ENCODE measurements around the gene CHRDL1.

The CHRDL1 gene

GRCh38 chrX:110746014-110746413, 49.6 kb downstream of the CHRDL1 start:
- WGBS (ENCODE audit: insufficient coverage): 67% methylated on average over 2 of the region's 4 CpGs
- peaks cover 0 to 3% (median 0%) of the 10 kb centered on the region in 4 experiments for H3K4me1 ChIP-seq (ENCODE audit: control extremely low read depth in 1 of 4, control insufficient read depth in 4 of 4, insufficient read depth in 4 of 4, low read length in 3 of 4)
- POLR2A ChIA-PET: no interaction called here
- DNase-seq: no peak
- no peak overlapping the region for H3K27ac ChIP-seq (ENCODE audit: insufficient read depth in 1 of 2, low read depth in 1 of 2, low read length in 2 of 2, poor library complexity in 1 of 2, severe bottlenecking in 2 of 2)
- H3K36me3 ChIP-seq (ENCODE audit: control insufficient read depth in 4 of 4, insufficient read depth in 4 of 4, low read length in 3 of 4): no peaks in the 10 kb centered on the region
- H3K4me3 ChIP-seq (ENCODE audit: control insufficient read depth in 1 of 7, extremely low read depth in 1 of 7, insufficient read depth in 4 of 7, low read depth in 2 of 7, low read length in 6 of 7): no peak overlapping the region
- H3K9me3 ChIP-seq (ENCODE audit: control extremely low read depth in 1 of 5, control insufficient read depth in 4 of 5, insufficient read depth in 2 of 5, low read depth in 1 of 5, low read length in 4 of 5): no peaks in the 10 kb centered on the region
- H3K27me3 ChIP-seq (replicated peaks in 2 of 5; ENCODE audit: control insufficient read depth in 4 of 5, insufficient read depth in 5 of 5, low read length in 4 of 5): no peaks in the 10 kb centered on the region
- CTCF ChIA-PET: no interaction called here

GRCh38 chrX:110745288-110745687, 50.3 kb downstream of the CHRDL1 start:
- POLR2A ChIA-PET: no interaction called here
- no peak overlapping the region for H3K27ac ChIP-seq (ENCODE audit: insufficient read depth in 1 of 2, low read depth in 1 of 2, low read length in 2 of 2, poor library complexity in 1 of 2, severe bottlenecking in 2 of 2)
- H3K4me1 ChIP-seq (ENCODE audit: control extremely low read depth in 1 of 4, control insufficient read depth in 4 of 4, insufficient read depth in 4 of 4, low read length in 3 of 4): peaks cover 0 to 3% (median 0%) of the 10 kb centered on the region in 4 experiments
- DNase-seq: no peak
- H3K36me3 ChIP-seq (ENCODE audit: control insufficient read depth in 4 of 4, insufficient read depth in 4 of 4, low read length in 3 of 4): no peaks in the 10 kb centered on the region
- no peaks in the 10 kb centered on the region for H3K27me3 ChIP-seq (replicated peaks in 2 of 5; ENCODE audit: control insufficient read depth in 4 of 5, insufficient read depth in 5 of 5, low read length in 4 of 5)
- 33% methylated on average over 1 of the region's 2 CpGs for WGBS (ENCODE audit: insufficient coverage)
- no peaks in the 10 kb centered on the region for H3K9me3 ChIP-seq (ENCODE audit: control extremely low read depth in 1 of 5, control insufficient read depth in 4 of 5, insufficient read depth in 2 of 5, low read depth in 1 of 5, low read length in 4 of 5)
- CTCF ChIA-PET: no interaction called here
- no peak overlapping the region for H3K4me3 ChIP-seq (ENCODE audit: control insufficient read depth in 1 of 7, extremely low read depth in 1 of 7, insufficient read depth in 4 of 7, low read depth in 2 of 7, low read length in 6 of 7)

DNA sequence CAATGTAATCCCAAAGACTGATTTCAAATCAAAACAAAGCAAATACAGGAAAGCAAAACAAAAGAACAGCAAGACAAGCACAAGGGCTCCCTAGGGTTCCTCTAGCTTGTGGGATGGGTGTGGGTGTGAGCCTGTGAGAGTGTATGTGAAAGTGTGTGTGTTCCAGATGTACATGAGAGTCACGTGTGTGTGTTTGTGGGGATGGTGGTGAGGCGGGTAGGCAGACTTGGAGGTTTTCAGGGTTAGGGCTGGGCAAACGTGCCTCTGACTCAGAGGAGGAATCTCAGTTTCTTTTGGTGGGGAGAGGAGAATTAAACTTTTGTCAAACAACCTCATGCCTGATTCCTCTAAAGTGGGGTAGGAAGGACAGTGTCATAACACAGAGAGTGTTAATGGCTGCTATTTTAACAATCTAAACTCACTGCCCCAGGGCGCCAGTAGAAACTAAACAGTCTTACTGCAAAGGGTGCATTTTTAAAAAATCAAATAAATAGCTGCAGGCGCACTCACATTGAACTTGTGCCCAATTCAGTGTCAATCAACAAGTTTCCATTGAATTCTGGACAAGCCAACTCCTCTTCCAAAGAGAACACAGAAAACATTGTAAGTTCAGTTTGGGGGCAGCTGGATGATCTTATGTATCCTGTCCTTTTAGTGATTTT, 51.8 kb downstream of the CHRDL1 start:
- no peaks in the 10 kb centered on the region for H3K9me3 ChIP-seq (ENCODE audit: control extremely low read depth in 1 of 5, control insufficient read depth in 4 of 5, insufficient read depth in 2 of 5, low read depth in 1 of 5, low read length in 4 of 5)
- CTCF ChIA-PET: interaction anchor here (0.9 kb wide), 1 partner anchor 68 kb away, joined by 3 read pairs; no protein-coding TSS in a partner anchor
- H3K36me3 ChIP-seq (ENCODE audit: control insufficient read depth in 4 of 4, insufficient read depth in 4 of 4, low read length in 3 of 4): no peaks in the 10 kb centered on the region
- H3K27ac ChIP-seq (ENCODE audit: insufficient read depth in 1 of 2, low read depth in 1 of 2, low read length in 2 of 2, poor library complexity in 1 of 2, severe bottlenecking in 2 of 2): no peak overlapping the region
- H3K4me1 ChIP-seq (ENCODE audit: control extremely low read depth in 1 of 4, control insufficient read depth in 4 of 4, insufficient read depth in 4 of 4, low read length in 3 of 4): peaks cover 0 to 3% (median 0%) of the 10 kb centered on the region in 4 experiments
- H3K4me3 ChIP-seq (ENCODE audit: control insufficient read depth in 1 of 7, extremely low read depth in 1 of 7, insufficient read depth in 4 of 7, low read depth in 2 of 7, low read length in 6 of 7): no peak overlapping the region
- POLR2A ChIA-PET: no interaction called here
- WGBS (ENCODE audit: insufficient coverage): 82% methylated on average over 2 of the region's 5 CpGs
- DNase-seq: no peak
- no peaks in the 10 kb centered on the region for H3K27me3 ChIP-seq (replicated peaks in 2 of 5; ENCODE audit: control insufficient read depth in 4 of 5, insufficient read depth in 5 of 5, low read length in 4 of 5)

- Histone ChIP-seq H3K27me3 (replicated peaks in 2 of 5; ENCODE audit: control insufficient read depth in 4 of 5, insufficient read depth in 5 of 5, low read length in 4 of 5) (no peaks in the 10 kb centered on the region), H3K4me1 (ENCODE audit: control extremely low read depth in 1 of 4, control insufficient read depth in 4 of 4, insufficient read depth in 4 of 4, low read length in 3 of 4) (no peaks in the 10 kb centered on the region), H3K4me3 (ENCODE audit: control insufficient read depth in 1 of 7, extremely low read depth in 1 of 7, insufficient read depth in 4 of 7, low read depth in 2 of 7, low read length in 6 of 7) (no peak overlapping the region), H3K9me3 (ENCODE audit: control extremely low read depth in 1 of 5, control insufficient read depth in 4 of 5, insufficient read depth in 2 of 5, low read depth in 1 of 5, low read length in 4 of 5) (no peaks in the 10 kb centered on the region), H3K36me3 (ENCODE audit: control insufficient read depth in 4 of 4, insufficient read depth in 4 of 4, low read length in 3 of 4) (no peaks in the 10 kb centered on the region), H3K27ac (ENCODE audit: insufficient read depth in 1 of 2, low read depth in 1 of 2, low read length in 2 of 2, poor library complexity in 1 of 2, severe bottlenecking in 2 of 2) (no peak overlapping the region)
- CTCF ChIA-PET: no interaction called here
- DNase-seq: no peak
- WGBS (ENCODE audit: insufficient coverage): 100% methylated on average over 1 of the region's 1 CpG
- POLR2A ChIA-PET: no interaction called here
These were observed 54.3 kb downstream of the CHRDL1 start for GRCh38 chrX:110741213-110741796.

GRCh38 chrX:110734894-110735541, 60.6 kb downstream of the CHRDL1 start:
- no peaks in the 10 kb centered on the region for H3K27me3 ChIP-seq (replicated peaks in 2 of 5; ENCODE audit: control insufficient read depth in 4 of 5, insufficient read depth in 5 of 5, low read length in 4 of 5)
- CTCF ChIA-PET: no interaction called here
- H3K36me3 ChIP-seq (ENCODE audit: control insufficient read depth in 4 of 4, insufficient read depth in 4 of 4, low read length in 3 of 4): no peaks in the 10 kb centered on the region
- POLR2A ChIA-PET: no interaction called here
- 70% methylated on average over 2 of the region's 3 CpGs for WGBS (ENCODE audit: insufficient coverage)
- H3K9me3 ChIP-seq (ENCODE audit: control extremely low read depth in 1 of 5, control insufficient read depth in 4 of 5, insufficient read depth in 2 of 5, low read depth in 1 of 5, low read length in 4 of 5): no peaks in the 10 kb centered on the region
- DNase-seq: no peak
- no peak overlapping the region for H3K4me3 ChIP-seq (ENCODE audit: control insufficient read depth in 1 of 7, extremely low read depth in 1 of 7, insufficient read depth in 4 of 7, low read depth in 2 of 7, low read length in 6 of 7)
- no peak overlapping the region for H3K27ac ChIP-seq (ENCODE audit: insufficient read depth in 1 of 2, low read depth in 1 of 2, low read length in 2 of 2, poor library complexity in 1 of 2, severe bottlenecking in 2 of 2)
- no peaks in the 10 kb centered on the region for H3K4me1 ChIP-seq (ENCODE audit: control extremely low read depth in 1 of 4, control insufficient read depth in 4 of 4, insufficient read depth in 4 of 4, low read length in 3 of 4)

DNA sequence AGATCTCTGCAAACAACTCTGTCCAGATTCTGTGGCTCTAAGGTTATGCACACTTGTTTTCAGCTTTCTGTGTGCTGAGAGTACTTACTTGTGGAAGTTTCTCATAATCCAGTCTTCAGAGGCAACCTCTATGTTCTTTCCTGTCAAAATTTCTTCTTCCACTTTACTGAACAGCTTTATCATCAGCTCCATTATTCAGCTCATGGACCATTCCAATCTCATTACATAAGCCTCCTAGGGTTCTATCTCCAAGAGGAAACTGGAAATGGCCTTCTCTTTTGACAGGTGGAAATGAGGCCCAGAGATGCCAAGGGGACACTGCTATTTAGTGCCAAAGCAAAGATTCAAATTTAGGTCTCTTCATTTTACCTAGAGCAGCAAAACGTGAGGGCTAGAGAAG, 61.3 kb downstream of the CHRDL1 start:
- no peak for DNase-seq
- Histone ChIP-seq H3K27me3 (replicated peaks in 2 of 5; ENCODE audit: control insufficient read depth in 4 of 5, insufficient read depth in 5 of 5, low read length in 4 of 5) (no peaks in the 10 kb centered on the region), H3K36me3 (ENCODE audit: control insufficient read depth in 4 of 4, insufficient read depth in 4 of 4, low read length in 3 of 4) (no peaks in the 10 kb centered on the region), H3K4me1 (ENCODE audit: control extremely low read depth in 1 of 4, control insufficient read depth in 4 of 4, insufficient read depth in 4 of 4, low read length in 3 of 4) (no peaks in the 10 kb centered on the region), H3K27ac (ENCODE audit: insufficient read depth in 1 of 2, low read depth in 1 of 2, low read length in 2 of 2, poor library complexity in 1 of 2, severe bottlenecking in 2 of 2) (no peak overlapping the region), H3K4me3 (ENCODE audit: control insufficient read depth in 1 of 7, extremely low read depth in 1 of 7, insufficient read depth in 4 of 7, low read depth in 2 of 7, low read length in 6 of 7) (no peak overlapping the region), H3K9me3 (ENCODE audit: control extremely low read depth in 1 of 5, control insufficient read depth in 4 of 5, insufficient read depth in 2 of 5, low read depth in 1 of 5, low read length in 4 of 5) (no peaks in the 10 kb centered on the region)
- 57% methylated on average over 1 of the region's 1 CpG for WGBS (ENCODE audit: insufficient coverage)
- POLR2A ChIA-PET: no interaction called here
- CTCF ChIA-PET: no interaction called here

DNA sequence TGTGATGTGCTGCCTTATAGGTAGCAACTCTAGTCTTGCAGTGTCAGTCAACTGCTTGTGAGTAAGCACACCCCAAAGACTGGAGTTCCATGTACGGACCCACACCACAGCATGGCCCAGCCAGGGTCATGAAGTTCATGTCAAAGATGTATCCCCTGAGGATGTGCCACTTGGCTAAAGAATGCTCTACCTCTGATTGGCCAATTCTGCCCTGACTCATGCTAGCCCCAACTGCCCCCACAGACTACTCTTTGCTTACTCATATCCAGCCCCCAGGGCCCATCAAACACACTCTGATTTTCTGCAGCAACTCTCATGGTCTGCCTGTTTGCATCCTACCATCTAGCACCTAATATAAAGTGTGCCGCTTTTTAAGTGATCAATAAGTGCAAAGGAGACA, 62.5 kb downstream of the CHRDL1 start:
- H3K9me3 ChIP-seq (ENCODE audit: control extremely low read depth in 1 of 5, control insufficient read depth in 4 of 5, insufficient read depth in 2 of 5, low read depth in 1 of 5, low read length in 4 of 5): no peaks in the 10 kb centered on the region

More for the DNA sequence above, 62.5 kb downstream of the CHRDL1 start:
- DNase-seq: no peak
- H3K27me3 ChIP-seq (replicated peaks in 2 of 5; ENCODE audit: control insufficient read depth in 4 of 5, insufficient read depth in 5 of 5, low read length in 4 of 5): no peaks in the 10 kb centered on the region
- H3K27ac ChIP-seq (ENCODE audit: insufficient read depth in 1 of 2, low read depth in 1 of 2, low read length in 2 of 2, poor library complexity in 1 of 2, severe bottlenecking in 2 of 2): no peak overlapping the region
- POLR2A ChIA-PET: no interaction called here
- no peak overlapping the region for H3K4me3 ChIP-seq (ENCODE audit: control insufficient read depth in 1 of 7, extremely low read depth in 1 of 7, insufficient read depth in 4 of 7, low read depth in 2 of 7, low read length in 6 of 7)
- no peaks in the 10 kb centered on the region for H3K4me1 ChIP-seq (ENCODE audit: control extremely low read depth in 1 of 4, control insufficient read depth in 4 of 4, insufficient read depth in 4 of 4, low read length in 3 of 4)
- CTCF ChIA-PET: no interaction called here
- no peaks in the 10 kb centered on the region for H3K36me3 ChIP-seq (ENCODE audit: control insufficient read depth in 4 of 4, insufficient read depth in 4 of 4, low read length in 3 of 4)
- WGBS (ENCODE audit: insufficient coverage): 100% methylated on average over 1 of the region's 2 CpGs
